Measurements from ENCODE around the gene UBE2G2. TPM values are rescaled to one million over a fixed set of nuclear protein-coding genes. Genes with fewer than 3 reads are reported as not detected.

Gene UBE2G2
- total RNA-seq, 2 donors from 2014 or later: 67.7 to 138 TPM

GRCh38 chr21:44804762-44805161 lies 3.1 kb upstream of the UBE2G2 start:
- Histone ChIP-seq H3K27ac (no peak overlapping the region), H3K4me3 (no peak overlapping the region), H3K27me3 (replicated peaks; ENCODE audit: insufficient read depth) (no peaks in the 10 kb centered on the region), H3K9me3 (no peaks in the 10 kb centered on the region), H3K36me3 (peaks cover 33% of the 10 kb centered on the region), H3K4me1 (ENCODE audit: control insufficient read depth in 1 of 2, low read depth in 2 of 2) (peaks cover 17 to 21% of the 10 kb centered on the region in 2 donors)
- no peak for ATAC-seq (ENCODE audit: insufficient number of reproducible peaks, low FRiP score, low read depth)
- DNase-seq (ENCODE audit: low spot score): no peak
- TF ChIP-seq CTCF (IDR thresholded peaks at IDR 0.05): no peak

GRCh38 chr21:44803651-44804050 lies 2.0 kb upstream of the UBE2G2 start:
- Histone ChIP-seq H3K36me3 (peaks cover 23% of the 10 kb centered on the region), H3K4me1 (ENCODE audit: control insufficient read depth in 1 of 2, low read depth in 2 of 2) (peaks cover 17 to 23% of the 10 kb centered on the region in 2 donors), H3K27ac (no peak overlapping the region), H3K27me3 (replicated peaks; ENCODE audit: insufficient read depth) (no peaks in the 10 kb centered on the region), H3K9me3 (no peaks in the 10 kb centered on the region), H3K4me3 (no peak overlapping the region)
- no peak for ATAC-seq (ENCODE audit: insufficient number of reproducible peaks, low FRiP score, low read depth)
- no peak for TF ChIP-seq CTCF (IDR thresholded peaks at IDR 0.05)
- no peak for DNase-seq (ENCODE audit: low spot score)

- Histone ChIP-seq H3K4me3 (peak overlapping the region; percentile 85), H3K27ac (peak overlapping the region in 1 of 2 donors; percentile 73), H3K27me3 (replicated peaks; ENCODE audit: insufficient read depth) (no peaks in the 10 kb centered on the region), H3K9me3 (no peaks in the 10 kb centered on the region), H3K36me3 (peaks cover 16% of the 10 kb centered on the region), H3K4me1 (ENCODE audit: control insufficient read depth in 1 of 2, low read depth in 2 of 2) (peaks cover 17 to 23% of the 10 kb centered on the region in 2 donors)
- no peak for TF ChIP-seq CTCF (IDR thresholded peaks at IDR 0.05)
- ATAC-seq (ENCODE audit: insufficient number of reproducible peaks, low FRiP score, low read depth): no peak
- no peak for DNase-seq (ENCODE audit: low spot score)
These were observed 955 bp upstream of the UBE2G2 start for GRCh38 chr21:44802396-44803153.

GRCh38 chr21:44800971-44801467 lies 601 bp downstream of the UBE2G2 start:
- H3K36me3 ChIP-seq: peaks cover 3% of the 10 kb centered on the region
- ATAC-seq (ENCODE audit: insufficient number of reproducible peaks, low FRiP score, low read depth) (peak; percentile 22), DNase-seq (ENCODE audit: low spot score) (no peak)
- H3K9me3 ChIP-seq: no peaks in the 10 kb centered on the region
- peak; percentile 13 for TF ChIP-seq CTCF (IDR thresholded peaks at IDR 0.05)
- H3K27me3 ChIP-seq (replicated peaks; ENCODE audit: insufficient read depth): no peaks in the 10 kb centered on the region
- H3K27ac ChIP-seq: peak overlapping the region; percentile 45 to 73
- peak overlapping the region; percentile 85 for H3K4me3 ChIP-seq
- H3K4me1 ChIP-seq (ENCODE audit: control insufficient read depth in 1 of 2, low read depth in 2 of 2): peaks cover 17 to 23% of the 10 kb centered on the region in 2 donors

GRCh38 chr21:44800103-44800502 lies 1.5 kb downstream of the UBE2G2 start:
- Histone ChIP-seq H3K4me3 (peak overlapping the region; percentile 85), H3K36me3 (peaks cover 3% of the 10 kb centered on the region), H3K27me3 (replicated peaks; ENCODE audit: insufficient read depth) (no peaks in the 10 kb centered on the region), H3K27ac (no peak overlapping the region), H3K4me1 (ENCODE audit: control insufficient read depth in 1 of 2, low read depth in 2 of 2) (peaks cover 17 to 23% of the 10 kb centered on the region in 2 donors), H3K9me3 (no peaks in the 10 kb centered on the region)
- no peak for TF ChIP-seq CTCF (IDR thresholded peaks at IDR 0.05)
- ATAC-seq (ENCODE audit: insufficient number of reproducible peaks, low FRiP score, low read depth) (no peak), DNase-seq (ENCODE audit: low spot score) (no peak)

All from thoracic aorta (tissue), 2 donors.